ENCODE results near the gene LMNTD2. TPM values are rescaled to one million over a fixed set of nuclear protein-coding genes. Genes with fewer than 3 reads are reported as not detected.

LMNTD2 gene
- total and polyA plus RNA-seq, 2 of the 13 experiments (the other 11 are each of a cell fraction or from before 2014, with no cell fraction given), result 1.1 to 3.1 TPM

- TF ChIP-seq BCL3 (CRISPR knock-in tag; IDR thresholded peaks at IDR 0.05) (peak; percentile 41; the same call in 1 of the 2 replicates), ZNF225 (CRISPR knock-in tag; IDR thresholded peaks at IDR 0.05) (no peak), ZNF619 (CRISPR knock-in tag; IDR thresholded peaks at IDR 0.05) (no peak), ZKSCAN8 (CRISPR knock-in tag; IDR thresholded peaks at IDR 0.05; ENCODE audit: borderline replicate concordance) (no peak), KLF6 (CRISPR knock-in tag; IDR thresholded peaks at IDR 0.05) (no peak), STAG1 (CRISPR knock-in tag; IDR thresholded peaks at IDR 0.05) (no peak), NAIF1 (CRISPR knock-in tag; IDR thresholded peaks at IDR 0.05; ENCODE audit: borderline replicate concordance) (no peak), ZNF274 (CRISPR knock-in tag; IDR thresholded peaks at IDR 0.05) (0 out of 2 replicates have a peak, but pooled peaks have one; percentile 9), PITX1 (CRISPR knock-in tag; IDR thresholded peaks at IDR 0.05) (no peak)
Observed at GRCh38 chr11:533586-534395, 26.7 kb downstream of the LMNTD2 start (continued).

- Histone ChIP-seq H3K9ac (ENCODE audit: insufficient read depth, low read depth, low read length) (no peak overlapping the region), H3K27ac (ENCODE audit: extremely low read length, insufficient read depth, low read length) (no peak overlapping the region), H3K4me2 (ENCODE audit: low read depth, low read length) (no peak overlapping the region), H4K20me1 (ENCODE audit: insufficient read depth, low read length) (no peaks in the 10 kb centered on the region; the same call in 1 of the 2 replicates), H3K79me2 (ENCODE audit: insufficient read depth, low read length) (peaks cover 4% of the 10 kb centered on the region), H3K4me3 (replicated peaks in 1 of 3; ENCODE audit: insufficient read depth in 1 of 3, low read depth in 2 of 3, low read length in 3 of 3) (no peak overlapping the region), H3K27me3 (ENCODE audit: control insufficient read depth in 1 of 2, insufficient read depth in 2 of 2, low read length in 2 of 2) (no peaks in the 10 kb centered on the region), H2AFZ (ENCODE audit: low read length) (no peak overlapping the region), H3K4me1 (ENCODE audit: insufficient read depth, low read length) (peaks cover 25% of the 10 kb centered on the region), H3K9me3 (ENCODE audit: low read length) (no peaks in the 10 kb centered on the region), H3K36me3 (replicated peaks in 1 of 2; ENCODE audit: control insufficient read depth in 1 of 2, insufficient read depth in 2 of 2, low read length in 2 of 2) (peaks cover 10 to 19% of the 10 kb centered on the region in 2 experiments; a peak in 4 of 5 replicates)
- WGBS (ENCODE audit: low lambda C conversion rate), result 98% methylated on average over 13 of the region's 33 CpGs
- DNase-seq (ENCODE audit: low spot score) (no peak), ATAC-seq (no peak), FAIRE-seq (no peak)
- intact Hi-C loops (cut with micrococcal nuclease; ENCODE audit: unreplicated experiment), result no loop called here
- no TSS peak for BruUV-seq (replicated peaks)
- in situ Hi-C loops (cut with HindIII; ENCODE audit: extremely low pct_ligation_motif_present, low pct_unique_long_range_greater_than_20kb), result no loop called here
- POLR2A ChIA-PET, result no interaction called here
- CTCF ChIA-PET (ENCODE audit: low intra/inter-chr PET ratio, low total read pairs), result no interaction called here
- TF ChIP-seq NAIF1 (CRISPR knock-in tag; IDR thresholded peaks at IDR 0.05; ENCODE audit: borderline replicate concordance) (no peak), HNRNPUL1 (IDR thresholded peaks at IDR 0.05; ENCODE audit: low read depth, low read length) (no peak), AGO1 (IDR thresholded peaks at IDR 0.05; ENCODE audit: low read depth, low read length, poor library complexity, severe bottlenecking) (peak; percentile 35), MEIS2 (CRISPR knock-in tag; IDR thresholded peaks at IDR 0.05) (no peak), ZBTB7A (CRISPR knock-in tag; IDR thresholded peaks at IDR 0.05) (no peak), IRF9 (CRISPR knock-in tag; IDR thresholded peaks at IDR 0.05; ENCODE audit: borderline replicate concordance) (no peak), ZNF766 (CRISPR knock-in tag; IDR thresholded peaks at IDR 0.05; ENCODE audit: borderline replicate concordance) (no peak), RBFOX2 (IDR thresholded peaks at IDR 0.05; ENCODE audit: low read depth, low read length) (0 out of 2 replicates have a peak, but pooled peaks have one; percentile 21), TERF1 (CRISPR knock-in tag; IDR thresholded peaks at IDR 0.05) (no peak), AGO2 (optimal IDR thresholded peaks at IDR 0.05; ENCODE audit: low read depth, low read length) (peak; percentile 17), POLR2AphosphoS2 (IDR thresholded peaks at IDR 0.05; ENCODE audit: low read depth, low read length) (no peak)
Observed at GRCh38 chr11:532986-533585, 27.5 kb downstream of the LMNTD2 start.

Measured in HepG2 (cell line).